HepG2 (cell line): ENCODE data around the gene USP35. TPM values are rescaled to one million over a fixed set of nuclear protein-coding genes. Genes with fewer than 3 reads are reported as not detected.
A peak's percentile ranks its signal among the peaks of the same experiment; 100 is the strongest.

ENCODE experiments used
- EZH2 ChIP-seq: conservative IDR thresholded peaks from 2 replicates; pipeline ENCODE4 v1.6.1; 2012; ENCODE audit warnings: mild to moderate bottlenecking, low read depth, low read length, moderate library complexity
- FOXP1 ChIP-seq, 2 experiments: fragments of 450-650 bp in 1 of 2; IDR thresholded peaks; 2 replicates each; pipeline ENCODE4 v1.6.1; 2017 to 2018; ENCODE audit warnings: antibody characterized with exemption in 1 of 2
- KDM2A ChIP-seq: sonication (generic); formaldehyde crosslinking; IDR thresholded peaks from 2 replicates; pipeline ENCODE4 v1.4.0; 2020; ENCODE audit warnings: low read depth, missing genetic modification reagents, borderline replicate concordance
- ZMYM2 ChIP-seq: sonication (generic); formaldehyde crosslinking; IDR thresholded peaks from 2 replicates; pipeline ENCODE4 v1.8.0; 2022; ENCODE audit warnings: mild to moderate bottlenecking, missing genetic modification reagents
- ZNF644 ChIP-seq: IDR thresholded peaks from 2 replicates; pipeline ENCODE4 v1.6.1; 2016; ENCODE audit warnings: low read depth
- polyA plus RNA-seq, 8 experiments: library from polyadenylated mRNA; depleted of rRNA in 3 of 8; stranded (reverse) in 7 of 8; unstranded in 1 of 8; fragments of >200 nt; fragmentation: Illumina TruSeq in 4 of 8; extraction: Trizol in 4 of 8; gene quantifications; 2 replicates each; pipeline versions ENCODE4 v1.2.1 to v1.2.3, GENCODE V29; 2011 to 2016; ENCODE audit warnings: low read depth in 4 of 8, missing spikeins in 1 of 8, mixed read lengths in 1 of 8; ENCODE audit not compliant: insufficient read depth in 1 of 8
- total RNA-seq, 5 experiments: library from RNA; depleted of rRNA; stranded (reverse); fragments of >200 nt; fragmentation: Illumina TruSeq; extraction: Trizol; gene quantifications; 2 replicates each; pipeline ENCODE4 v1.2.3, GENCODE V29; 2016; ENCODE audit warnings: low read depth in 1 of 5
- TF ChIP-seq, protein P1 (sequence below): sonication (generic); formaldehyde crosslinking; IDR thresholded peaks from 2 replicates; pipeline ENCODE4 v1.4.0; 2020; ENCODE audit warnings: missing genetic modification reagents
- TF ChIP-seq, protein P2 (sequence below): sonication (generic); formaldehyde crosslinking; IDR thresholded peaks from 2 replicates; pipeline ENCODE4 v1.4.0; 2020; ENCODE audit warnings: missing genetic modification reagents
- TF ChIP-seq, protein P3 (sequence below): sonication (generic); formaldehyde crosslinking; IDR thresholded peaks from 2 replicates; pipeline ENCODE4 v1.8.0; 2022; ENCODE audit warnings: missing genetic modification reagents, mild to moderate bottlenecking, moderate library complexity, borderline replicate concordance
- TF ChIP-seq, protein P4 (sequence below): sonication (generic); formaldehyde crosslinking; IDR thresholded peaks from 2 replicates; pipeline ENCODE4 v1.5.1; 2020; ENCODE audit warnings: mild to moderate bottlenecking, missing genetic modification reagents, borderline replicate concordance
- TF ChIP-seq, protein P5 (sequence below): sonication (generic); formaldehyde crosslinking; IDR thresholded peaks from 2 replicates; pipeline ENCODE4 v1.5.0; 2020; ENCODE audit warnings: mild to moderate bottlenecking, missing genetic modification reagents, moderate library complexity

Gene USP35
- total and polyA plus RNA-seq, 2 of the 13 experiments (the other 11 are each of a cell fraction or from before 2014, with no cell fraction given) = 4.6 to 7.7 TPM

DNA sequence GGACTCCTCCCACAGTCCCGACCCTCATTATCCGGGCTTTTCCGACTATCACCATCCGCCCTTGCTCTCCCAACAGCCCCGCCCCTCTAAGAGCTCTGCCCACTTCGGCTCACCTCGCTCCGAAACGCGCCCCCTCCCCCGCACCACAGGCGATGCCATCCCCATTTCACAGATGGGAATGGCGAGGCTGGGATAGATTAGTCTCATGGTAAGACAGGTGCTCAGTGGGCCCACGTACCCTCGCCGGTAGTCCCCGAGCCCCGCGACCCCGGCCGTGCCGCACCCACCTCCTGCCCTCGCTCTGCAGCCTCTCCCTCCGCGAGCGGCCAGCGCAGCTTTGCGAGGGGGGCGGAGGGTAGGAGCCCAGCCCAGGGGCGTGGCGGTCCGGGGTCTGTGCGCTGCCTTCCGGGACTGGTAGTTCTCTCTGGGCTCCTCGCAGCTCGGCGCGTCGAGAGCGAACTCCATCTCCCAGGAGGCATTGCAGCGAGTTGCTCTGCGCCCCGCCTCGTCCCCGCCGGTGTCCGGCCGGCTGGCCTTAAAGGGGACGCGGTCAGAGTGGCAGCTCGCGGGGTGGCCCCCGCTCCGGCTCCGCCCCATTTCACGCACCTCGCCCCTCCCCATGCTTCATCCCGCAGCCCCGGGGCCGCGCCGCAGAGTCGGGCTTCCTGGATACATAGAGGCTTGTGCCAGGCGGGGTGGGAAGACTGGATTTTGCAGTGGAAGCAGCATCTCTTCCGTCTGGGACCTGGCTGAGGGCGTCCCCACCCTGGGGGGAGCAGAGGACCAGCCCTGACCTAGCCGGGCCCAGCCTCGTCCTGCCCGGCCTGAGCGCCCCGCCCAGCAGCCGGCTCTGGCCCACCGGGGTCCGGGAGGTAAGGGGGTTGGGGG is at the start of gene USP35, which contains the start of gene KCTD21 (continued):
- TF ChIP-seq, protein P1, sequence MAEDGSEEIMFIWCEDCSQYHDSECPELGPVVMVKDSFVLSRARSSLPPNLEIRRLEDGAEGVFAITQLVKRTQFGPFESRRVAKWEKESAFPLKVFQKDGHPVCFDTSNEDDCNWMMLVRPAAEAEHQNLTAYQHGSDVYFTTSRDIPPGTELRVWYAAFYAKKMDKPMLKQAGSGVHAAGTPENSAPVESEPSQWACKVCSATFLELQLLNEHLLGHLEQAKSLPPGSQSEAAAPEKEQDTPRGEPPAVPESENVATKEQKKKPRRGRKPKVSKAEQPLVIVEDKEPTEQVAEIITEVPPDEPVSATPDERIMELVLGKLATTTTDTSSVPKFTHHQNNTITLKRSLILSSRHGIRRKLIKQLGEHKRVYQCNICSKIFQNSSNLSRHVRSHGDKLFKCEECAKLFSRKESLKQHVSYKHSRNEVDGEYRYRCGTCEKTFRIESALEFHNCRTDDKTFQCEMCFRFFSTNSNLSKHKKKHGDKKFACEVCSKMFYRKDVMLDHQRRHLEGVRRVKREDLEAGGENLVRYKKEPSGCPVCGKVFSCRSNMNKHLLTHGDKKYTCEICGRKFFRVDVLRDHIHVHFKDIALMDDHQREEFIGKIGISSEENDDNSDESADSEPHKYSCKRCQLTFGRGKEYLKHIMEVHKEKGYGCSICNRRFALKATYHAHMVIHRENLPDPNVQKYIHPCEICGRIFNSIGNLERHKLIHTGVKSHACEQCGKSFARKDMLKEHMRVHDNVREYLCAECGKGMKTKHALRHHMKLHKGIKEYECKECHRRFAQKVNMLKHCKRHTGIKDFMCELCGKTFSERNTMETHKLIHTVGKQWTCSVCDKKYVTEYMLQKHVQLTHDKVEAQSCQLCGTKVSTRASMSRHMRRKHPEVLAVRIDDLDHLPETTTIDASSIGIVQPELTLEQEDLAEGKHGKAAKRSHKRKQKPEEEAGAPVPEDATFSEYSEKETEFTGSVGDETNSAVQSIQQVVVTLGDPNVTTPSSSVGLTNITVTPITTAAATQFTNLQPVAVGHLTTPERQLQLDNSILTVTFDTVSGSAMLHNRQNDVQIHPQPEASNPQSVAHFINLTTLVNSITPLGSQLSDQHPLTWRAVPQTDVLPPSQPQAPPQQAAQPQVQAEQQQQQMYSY (CRISPR knock-in tag) = no peak
- TF ChIP-seq FOXP1 (IDR thresholded peaks at IDR 0.05) (no peak), FOXP1 (CRISPR knock-in tag; IDR thresholded peaks at IDR 0.05) (0 out of 2 replicates have a peak, but pooled peaks have one; percentile 3), KDM2A (peak; percentile 58), ZMYM2 (CRISPR knock-in tag) (peak; percentile 98), ZNF644 (CRISPR knock-in tag) (no peak), EZH2 (no peak)
- TF ChIP-seq, protein P2, sequence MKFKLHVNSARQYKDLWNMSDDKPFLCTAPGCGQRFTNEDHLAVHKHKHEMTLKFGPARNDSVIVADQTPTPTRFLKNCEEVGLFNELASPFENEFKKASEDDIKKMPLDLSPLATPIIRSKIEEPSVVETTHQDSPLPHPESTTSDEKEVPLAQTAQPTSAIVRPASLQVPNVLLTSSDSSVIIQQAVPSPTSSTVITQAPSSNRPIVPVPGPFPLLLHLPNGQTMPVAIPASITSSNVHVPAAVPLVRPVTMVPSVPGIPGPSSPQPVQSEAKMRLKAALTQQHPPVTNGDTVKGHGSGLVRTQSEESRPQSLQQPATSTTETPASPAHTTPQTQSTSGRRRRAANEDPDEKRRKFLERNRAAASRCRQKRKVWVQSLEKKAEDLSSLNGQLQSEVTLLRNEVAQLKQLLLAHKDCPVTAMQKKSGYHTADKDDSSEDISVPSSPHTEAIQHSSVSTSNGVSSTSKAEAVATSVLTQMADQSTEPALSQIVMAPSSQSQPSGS = peak; percentile 75
- TF ChIP-seq, protein P3, sequence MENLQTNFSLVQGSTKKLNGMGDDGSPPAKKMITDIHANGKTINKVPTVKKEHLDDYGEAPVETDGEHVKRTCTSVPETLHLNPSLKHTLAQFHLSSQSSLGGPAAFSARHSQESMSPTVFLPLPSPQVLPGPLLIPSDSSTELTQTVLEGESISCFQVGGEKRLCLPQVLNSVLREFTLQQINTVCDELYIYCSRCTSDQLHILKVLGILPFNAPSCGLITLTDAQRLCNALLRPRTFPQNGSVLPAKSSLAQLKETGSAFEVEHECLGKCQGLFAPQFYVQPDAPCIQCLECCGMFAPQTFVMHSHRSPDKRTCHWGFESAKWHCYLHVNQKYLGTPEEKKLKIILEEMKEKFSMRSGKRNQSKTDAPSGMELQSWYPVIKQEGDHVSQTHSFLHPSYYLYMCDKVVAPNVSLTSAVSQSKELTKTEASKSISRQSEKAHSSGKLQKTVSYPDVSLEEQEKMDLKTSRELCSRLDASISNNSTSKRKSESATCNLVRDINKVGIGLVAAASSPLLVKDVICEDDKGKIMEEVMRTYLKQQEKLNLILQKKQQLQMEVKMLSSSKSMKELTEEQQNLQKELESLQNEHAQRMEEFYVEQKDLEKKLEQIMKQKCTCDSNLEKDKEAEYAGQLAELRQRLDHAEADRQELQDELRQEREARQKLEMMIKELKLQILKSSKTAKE (CRISPR knock-in tag) = peak; percentile 30; the same call in 1 of the 2 replicates
- TF ChIP-seq, protein P4, sequence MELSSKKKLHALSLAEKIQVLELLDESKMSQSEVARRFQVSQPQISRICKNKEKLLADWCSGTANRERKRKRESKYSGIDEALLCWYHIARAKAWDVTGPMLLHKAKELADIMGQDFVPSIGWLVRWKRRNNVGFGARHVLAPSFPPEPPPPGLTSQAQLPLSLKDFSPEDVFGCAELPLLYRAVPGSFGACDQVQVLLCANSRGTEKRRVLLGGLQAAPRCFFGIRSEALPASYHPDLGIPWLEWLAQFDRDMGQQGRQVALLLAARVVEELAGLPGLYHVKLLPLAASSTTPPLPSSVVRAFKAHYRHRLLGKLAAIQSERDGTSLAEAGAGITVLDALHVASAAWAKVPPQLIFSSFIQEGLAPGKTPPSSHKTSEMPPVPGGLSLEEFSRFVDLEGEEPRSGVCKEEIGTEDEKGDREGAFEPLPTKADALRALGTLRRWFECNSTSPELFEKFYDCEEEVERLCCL = 0 out of 2 replicates have a peak, but pooled peaks have one; percentile 70
- TF ChIP-seq, protein P5, sequence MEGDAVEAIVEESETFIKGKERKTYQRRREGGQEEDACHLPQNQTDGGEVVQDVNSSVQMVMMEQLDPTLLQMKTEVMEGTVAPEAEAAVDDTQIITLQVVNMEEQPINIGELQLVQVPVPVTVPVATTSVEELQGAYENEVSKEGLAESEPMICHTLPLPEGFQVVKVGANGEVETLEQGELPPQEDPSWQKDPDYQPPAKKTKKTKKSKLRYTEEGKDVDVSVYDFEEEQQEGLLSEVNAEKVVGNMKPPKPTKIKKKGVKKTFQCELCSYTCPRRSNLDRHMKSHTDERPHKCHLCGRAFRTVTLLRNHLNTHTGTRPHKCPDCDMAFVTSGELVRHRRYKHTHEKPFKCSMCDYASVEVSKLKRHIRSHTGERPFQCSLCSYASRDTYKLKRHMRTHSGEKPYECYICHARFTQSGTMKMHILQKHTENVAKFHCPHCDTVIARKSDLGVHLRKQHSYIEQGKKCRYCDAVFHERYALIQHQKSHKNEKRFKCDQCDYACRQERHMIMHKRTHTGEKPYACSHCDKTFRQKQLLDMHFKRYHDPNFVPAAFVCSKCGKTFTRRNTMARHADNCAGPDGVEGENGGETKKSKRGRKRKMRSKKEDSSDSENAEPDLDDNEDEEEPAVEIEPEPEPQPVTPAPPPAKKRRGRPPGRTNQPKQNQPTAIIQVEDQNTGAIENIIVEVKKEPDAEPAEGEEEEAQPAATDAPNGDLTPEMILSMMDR = peak; percentile 9; the same call in 1 of the 2 replicates
